SK-MEL-5 (cell line): ENCODE results near the gene ERVW-1. TPM values are rescaled to one million over a fixed set of nuclear protein-coding genes. Genes with fewer than 3 reads are reported as not detected.
"Not testable (repeated sequence)": the region's sequence is repeated elsewhere in the genome, so short reads cannot be mapped to it uniquely, and the experiment has no call there.

Experiments
- DNase-seq: peaks from one replicate; pipeline ENCODE4 v3.0.0-alpha.2; 2016; ENCODE audit warnings: low read depth, low spot score
- in situ Hi-C: cut with HindIII; loops from 2 replicates; pipeline ENCODE4 v1.10.0; 2016; ENCODE audit warnings: low sequenced_read_pairs, high pct_unique_total_duplicates, low pct_unique_long_range_greater_than_20kb
- polyA plus RNA-seq, 2 experiments: library from polyadenylated mRNA; depleted of rRNA; stranded (reverse); fragments of >200 nt; gene quantifications; 2 replicates each; pipeline ENCODE4 v1.2.3, GENCODE V29; 2015
- total RNA-seq: library from RNA; depleted of rRNA; stranded (reverse); fragments of >200 nt; shearing (Covaris generic); gene quantifications from 2 replicates; pipeline ENCODE4 v1.2.3, GENCODE V29; 2014; rRNA removed

Gene ERVW-1, protein sequence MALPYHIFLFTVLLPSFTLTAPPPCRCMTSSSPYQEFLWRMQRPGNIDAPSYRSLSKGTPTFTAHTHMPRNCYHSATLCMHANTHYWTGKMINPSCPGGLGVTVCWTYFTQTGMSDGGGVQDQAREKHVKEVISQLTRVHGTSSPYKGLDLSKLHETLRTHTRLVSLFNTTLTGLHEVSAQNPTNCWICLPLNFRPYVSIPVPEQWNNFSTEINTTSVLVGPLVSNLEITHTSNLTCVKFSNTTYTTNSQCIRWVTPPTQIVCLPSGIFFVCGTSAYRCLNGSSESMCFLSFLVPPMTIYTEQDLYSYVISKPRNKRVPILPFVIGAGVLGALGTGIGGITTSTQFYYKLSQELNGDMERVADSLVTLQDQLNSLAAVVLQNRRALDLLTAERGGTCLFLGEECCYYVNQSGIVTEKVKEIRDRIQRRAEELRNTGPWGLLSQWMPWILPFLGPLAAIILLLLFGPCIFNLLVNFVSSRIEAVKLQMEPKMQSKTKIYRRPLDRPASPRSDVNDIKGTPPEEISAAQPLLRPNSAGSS
- total RNA-seq, result not detected in 2 replicates
- not detected in 2 replicates for polyA plus RNA-seq (2015; cell fraction: cytosol; rRNA removed)
- not detected in 2 replicates for polyA plus RNA-seq (2015; cell fraction: nucleus; rRNA removed)

DNA sequence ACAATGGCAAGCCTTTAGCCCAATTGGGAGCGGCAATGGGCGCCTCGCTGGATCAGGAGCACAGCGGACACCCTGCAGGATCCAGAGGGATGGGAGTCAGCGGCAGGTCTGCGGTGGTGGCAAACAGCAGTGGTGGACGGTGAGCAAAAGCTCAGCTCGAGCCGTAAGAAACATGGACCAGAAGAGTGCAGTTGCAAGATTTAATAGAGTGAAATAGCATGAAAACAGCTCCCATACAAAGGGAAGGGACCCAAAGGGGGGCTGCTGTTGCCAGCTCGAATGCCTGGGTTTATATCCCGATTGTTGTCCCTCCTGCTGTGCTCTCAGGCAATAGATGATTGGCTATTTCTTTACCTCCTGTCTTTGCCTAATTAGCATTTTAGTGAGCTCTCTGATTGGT, at the start of gene ERVW-1:
TSS of gene ERVW-1 (minus strand) at position 266 of the 400 bp plus-strand sequence. CDS start 7,565 bp downstream, outside the sequence.
- in situ Hi-C loops, DNase-seq: not testable (repeated sequence)

DNA sequence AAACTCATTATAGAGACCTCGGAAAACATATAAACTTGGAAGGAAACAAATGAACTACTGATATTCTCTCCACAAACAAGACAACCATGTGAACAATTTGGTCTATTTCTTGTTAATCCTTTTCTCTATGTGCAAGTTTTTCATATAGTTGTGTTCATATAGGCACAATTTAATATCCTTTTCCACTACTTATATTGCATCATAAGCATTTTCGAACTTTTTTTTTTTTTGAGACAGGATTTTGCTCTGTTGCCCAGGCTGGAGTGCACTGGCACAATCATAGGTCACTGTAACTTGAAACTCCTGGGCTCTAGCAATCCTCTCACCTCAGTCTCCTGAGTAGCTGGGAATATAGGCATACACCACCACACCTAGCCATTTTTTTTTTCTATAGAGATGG, 45.4 kb upstream of the ERVW-1 start:
- in situ Hi-C loops, result no loop called here

DNA sequence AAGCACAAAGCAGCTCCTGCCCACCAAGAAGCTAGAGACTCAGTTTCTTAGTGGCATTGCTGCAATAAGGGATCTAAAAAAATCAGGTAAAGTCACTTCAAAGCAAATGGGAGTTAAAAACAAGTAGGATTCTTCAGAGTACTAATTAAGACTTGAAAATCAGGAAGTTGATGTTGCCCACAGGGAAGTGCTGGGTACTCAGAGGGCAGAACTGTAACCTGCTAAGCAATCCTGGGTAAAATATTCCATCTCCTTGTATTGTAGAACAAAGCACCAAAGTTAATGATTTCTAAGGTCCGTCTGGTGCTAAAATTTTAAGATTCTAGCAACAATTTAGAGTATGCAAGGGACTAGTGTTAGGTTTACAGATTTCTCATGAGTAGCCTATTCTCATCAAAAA, 42.3 kb upstream of the ERVW-1 start:
- DNase-seq, result no peak
- in situ Hi-C loops, result no loop called here

More for the DNA sequence above, 45.4 kb upstream of the ERVW-1 start:
- DNase-seq, result no peak

DNA sequence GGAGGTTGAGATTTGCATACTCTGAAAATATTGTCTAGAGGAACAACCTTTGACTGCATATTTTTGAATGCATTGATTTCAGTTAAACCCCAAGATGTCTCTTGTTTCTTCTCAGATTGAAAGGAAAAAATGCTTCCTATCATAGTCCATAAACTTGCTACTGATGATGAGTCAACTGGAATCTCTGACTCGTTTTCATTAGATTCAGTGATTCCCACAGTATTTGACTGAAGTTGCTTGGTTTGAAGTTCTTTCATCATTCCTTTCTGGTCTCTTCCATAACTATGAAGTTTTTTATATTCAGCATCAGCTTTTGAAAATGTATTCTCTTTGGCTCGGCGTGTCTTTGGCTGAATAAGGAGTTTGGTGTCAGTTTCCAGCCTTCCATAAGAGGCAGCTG, 39.9 kb upstream of the ERVW-1 start:
- in situ Hi-C loops, result no loop called here
- no peak for DNase-seq

DNA sequence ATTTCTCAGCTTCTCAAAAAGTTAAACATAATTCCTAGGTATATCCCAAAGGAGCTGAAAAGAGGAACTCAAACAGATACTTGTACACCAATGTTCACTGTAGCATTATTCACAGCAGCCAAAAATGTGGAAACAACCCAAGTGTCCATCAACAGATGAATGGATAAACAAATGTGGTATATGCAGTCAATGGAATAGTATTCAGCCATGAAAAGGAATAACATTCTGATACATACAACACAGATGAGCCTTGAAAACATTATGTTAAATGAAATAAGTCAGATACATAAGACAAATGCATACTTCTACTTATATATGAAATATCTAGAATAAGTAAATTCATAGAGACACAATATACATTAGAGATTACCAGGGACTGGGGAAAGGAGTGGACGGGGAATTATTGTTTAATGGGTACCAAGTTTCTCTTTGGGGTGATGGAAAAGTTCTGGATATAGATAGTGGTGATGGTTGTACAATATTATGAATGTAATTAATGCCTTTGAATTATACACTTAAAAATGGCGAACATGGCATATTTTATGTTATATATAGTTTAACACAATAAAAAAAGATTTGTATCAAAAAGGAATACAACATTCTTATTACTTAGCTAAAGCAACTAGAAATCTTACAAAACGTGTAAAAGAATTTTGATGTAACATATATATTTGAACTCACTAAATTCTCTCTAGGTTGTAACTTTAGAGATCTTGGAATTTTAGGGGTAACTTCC, 35.6 kb upstream of the ERVW-1 start:
- DNase-seq, result no peak
- in situ Hi-C loops, result no loop called here

DNA sequence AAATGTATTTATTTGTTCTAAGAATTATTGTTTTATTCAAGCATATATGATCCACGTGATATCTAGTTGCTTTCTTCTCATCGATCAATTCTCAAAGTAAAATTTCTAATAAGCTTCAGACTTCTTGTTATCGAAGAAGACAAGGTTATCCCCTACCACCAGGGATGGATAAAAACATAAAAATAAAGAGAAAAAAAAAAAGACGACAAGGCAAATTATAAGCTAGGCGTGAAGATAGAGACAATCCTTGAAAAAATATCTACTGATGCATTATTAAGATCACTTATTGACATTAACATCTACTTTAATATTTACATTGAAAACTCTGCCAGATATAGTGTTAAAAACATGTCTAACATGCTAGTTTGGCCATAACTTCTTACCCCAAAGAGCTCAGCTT, 31.2 kb upstream of the ERVW-1 start:
- DNase-seq, result no peak
- in situ Hi-C loops, result no loop called here

DNA sequence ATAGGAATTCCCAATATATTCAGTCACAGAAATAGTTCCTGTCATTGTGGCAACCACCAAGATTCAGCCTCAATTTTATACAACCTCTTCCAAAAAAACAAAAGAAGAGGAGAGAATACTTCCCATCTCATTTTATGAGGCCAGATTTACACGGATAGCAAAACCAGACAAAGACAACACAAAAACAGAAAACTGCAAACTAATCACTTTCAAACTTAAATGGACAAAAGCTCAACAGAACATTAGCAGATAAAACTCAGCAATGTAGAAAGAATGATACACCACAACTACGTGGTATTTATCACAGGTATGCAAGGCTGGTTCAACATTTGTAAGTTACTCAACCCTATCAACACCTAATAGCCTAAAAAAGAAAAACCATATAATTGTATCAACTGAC, 28.6 kb upstream of the ERVW-1 start:
- no peak for DNase-seq

DNA sequence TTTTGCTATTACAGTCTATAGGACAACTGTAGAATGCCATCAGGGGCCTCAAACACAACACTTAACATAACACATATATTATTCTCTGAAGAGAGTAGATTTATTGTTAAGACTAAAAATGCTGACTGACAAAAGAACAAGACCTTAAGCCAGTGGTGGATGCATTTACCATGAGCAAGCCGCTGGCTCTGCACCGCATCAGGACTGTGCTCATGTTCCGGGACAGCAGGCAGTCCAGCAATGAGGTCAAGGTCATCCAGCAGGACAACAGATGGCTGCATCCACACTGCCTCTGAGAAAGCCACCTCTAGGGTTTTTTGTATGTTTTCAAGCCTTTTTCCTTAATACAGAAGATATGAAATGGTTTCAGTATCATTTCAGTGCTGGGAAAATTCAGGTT, 26.8 kb upstream of the ERVW-1 start:
- in situ Hi-C loops, result no loop called here
- no peak for DNase-seq

More for the DNA sequence above, 28.6 kb upstream of the ERVW-1 start:
- in situ Hi-C loops, result no loop called here

DNA sequence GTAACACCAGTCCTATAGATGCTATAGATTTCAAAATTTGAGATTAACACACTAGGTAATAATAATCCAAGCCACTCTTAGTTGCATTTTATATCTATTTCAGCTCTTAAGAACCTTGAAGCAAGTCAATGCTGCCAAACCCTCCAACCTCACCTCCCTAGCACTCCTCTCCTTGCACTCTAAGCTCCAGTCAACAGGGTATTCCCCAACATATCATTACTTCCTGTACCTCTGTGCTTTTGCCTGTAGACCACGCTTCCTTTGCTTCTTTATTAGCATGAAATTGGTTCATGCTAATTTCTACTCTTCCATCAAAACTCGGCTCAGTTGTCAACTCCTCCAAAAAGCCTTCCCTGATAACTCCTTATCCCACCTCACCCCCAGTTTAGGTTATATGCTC, 26.0 kb upstream of the ERVW-1 start:
- DNase-seq, result no peak
- in situ Hi-C loops, result no loop called here

DNA sequence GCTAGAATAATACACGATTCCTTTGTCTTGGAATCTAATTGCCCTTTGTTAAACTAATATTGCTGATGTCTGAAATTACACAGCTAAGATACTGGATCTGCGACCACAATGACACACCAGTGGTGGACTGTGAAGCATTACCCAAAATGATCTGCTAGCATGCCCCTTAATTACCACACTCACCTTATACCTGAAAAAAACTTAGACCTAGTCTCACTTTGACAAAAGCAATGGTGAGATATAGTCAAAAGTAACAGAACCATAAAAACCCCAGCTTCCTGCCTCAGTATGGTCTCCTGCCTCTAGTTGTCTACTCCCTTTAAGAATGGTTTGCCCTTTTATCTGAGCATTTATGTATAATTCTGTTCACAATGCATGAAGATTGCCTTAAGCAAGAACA, 20.8 kb upstream of the ERVW-1 start:
- in situ Hi-C loops, result no loop called here
- DNase-seq, result no peak

DNA sequence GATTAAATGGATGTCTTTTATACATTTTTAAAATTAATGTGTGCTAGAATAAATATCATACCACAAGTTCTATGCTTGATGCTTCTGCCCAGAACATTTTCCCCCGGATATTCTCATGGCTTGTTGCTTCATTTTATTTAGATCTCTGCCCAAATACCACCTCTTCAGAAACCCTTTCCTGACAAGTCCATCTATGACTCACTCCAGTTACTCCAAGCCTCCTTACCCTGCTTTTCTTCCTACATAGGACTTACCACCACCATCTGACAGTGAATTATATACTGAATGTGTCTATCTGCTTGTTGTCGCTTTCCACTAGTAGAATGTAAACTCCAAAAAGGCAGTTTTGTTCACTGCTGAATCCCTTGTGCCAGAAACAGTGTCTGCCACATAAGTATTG, 19.1 kb upstream of the ERVW-1 start:
- DNase-seq, result no peak
- in situ Hi-C loops, result no loop called here

DNA sequence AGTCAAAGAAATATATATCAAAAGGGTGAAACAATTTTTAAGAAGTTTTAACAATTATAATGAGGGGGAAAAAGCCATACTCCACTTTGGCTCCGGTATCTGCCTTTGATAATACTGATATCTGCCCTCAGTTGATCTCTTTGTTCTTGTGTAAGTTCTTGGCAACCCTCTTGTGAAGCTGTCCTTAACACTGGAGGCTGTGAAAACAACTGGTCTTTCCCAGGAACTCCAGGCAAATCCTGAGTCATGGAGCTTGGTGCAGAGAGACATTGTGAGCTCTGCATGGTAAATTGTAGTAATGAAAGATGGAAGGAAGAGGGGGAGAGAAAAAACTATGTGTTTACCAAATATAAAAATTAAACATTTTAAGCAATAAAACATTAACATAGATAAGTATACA, 11.9 kb upstream of the ERVW-1 start:
- in situ Hi-C loops, result no loop called here
- no peak for DNase-seq

DNA sequence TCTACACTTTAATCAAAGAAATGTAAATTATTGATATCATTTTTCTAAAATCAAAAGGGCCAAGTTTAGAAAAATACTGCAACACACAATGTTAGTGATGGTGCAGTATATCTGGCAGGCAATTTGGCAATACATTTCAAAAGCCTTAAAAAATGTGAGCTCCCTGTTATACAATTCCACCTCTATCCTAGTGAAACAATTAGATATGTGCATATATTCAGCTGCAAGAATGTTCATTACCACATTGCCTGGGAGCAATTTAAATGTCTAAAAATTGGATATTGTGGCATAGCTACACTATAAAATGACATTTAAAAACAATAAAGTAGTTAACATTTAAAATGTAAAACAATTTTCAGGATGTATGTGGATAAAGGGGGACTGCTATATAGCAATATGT, 10.1 kb upstream of the ERVW-1 start:
- DNase-seq, result no peak
- in situ Hi-C loops, result no loop called here

DNA sequence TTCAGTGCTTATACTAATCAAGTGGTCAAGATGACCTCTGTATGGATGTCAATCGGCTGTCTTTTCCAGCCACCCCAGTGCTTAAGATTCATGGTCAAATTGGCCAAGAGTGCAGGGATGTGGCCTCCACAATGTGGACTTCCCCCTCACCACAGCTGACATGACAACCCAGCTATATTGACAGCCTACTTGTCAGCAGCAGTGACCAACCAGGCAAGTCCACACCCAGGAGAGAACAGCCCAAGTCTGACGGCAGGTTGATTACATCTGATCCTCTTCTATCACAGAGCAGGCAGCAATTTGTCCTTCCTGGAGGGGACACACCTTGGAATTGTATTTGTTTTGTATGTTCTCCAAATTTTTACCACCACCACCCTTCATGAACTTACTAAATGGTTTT, 8.2 kb upstream of the ERVW-1 start:
- no peak for DNase-seq
- in situ Hi-C loops, result no loop called here

DNA sequence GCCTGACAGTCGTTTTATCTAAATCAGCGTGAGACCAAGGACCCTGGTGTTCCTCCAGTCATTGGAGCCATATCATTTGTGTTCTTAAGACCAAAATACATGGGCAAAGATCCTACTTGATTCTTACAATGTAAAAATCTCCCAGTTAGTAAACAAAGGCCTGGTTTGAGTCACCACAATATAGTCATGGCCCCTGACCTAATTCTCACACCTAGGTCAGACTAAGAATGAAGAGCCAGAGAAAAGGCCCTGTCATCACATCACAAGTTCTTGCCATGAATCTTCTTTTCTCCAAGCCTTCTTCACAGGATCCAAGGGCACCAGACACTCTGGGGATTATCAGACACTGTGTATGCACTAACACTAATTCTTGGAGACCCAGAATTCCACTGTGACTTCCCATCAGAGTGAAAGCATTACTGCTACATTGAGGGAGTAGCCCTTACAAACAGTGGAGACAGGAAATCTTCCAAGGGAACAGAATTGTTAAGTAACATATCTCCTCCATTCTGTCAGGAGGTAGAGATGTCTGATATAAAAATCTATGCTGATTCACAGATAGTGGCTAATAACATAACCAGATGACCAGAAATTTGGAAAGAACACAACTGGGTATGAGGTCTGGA, 7.6 kb upstream of the ERVW-1 start:
- in situ Hi-C loops, result no loop called here
- no peak for DNase-seq

DNA sequence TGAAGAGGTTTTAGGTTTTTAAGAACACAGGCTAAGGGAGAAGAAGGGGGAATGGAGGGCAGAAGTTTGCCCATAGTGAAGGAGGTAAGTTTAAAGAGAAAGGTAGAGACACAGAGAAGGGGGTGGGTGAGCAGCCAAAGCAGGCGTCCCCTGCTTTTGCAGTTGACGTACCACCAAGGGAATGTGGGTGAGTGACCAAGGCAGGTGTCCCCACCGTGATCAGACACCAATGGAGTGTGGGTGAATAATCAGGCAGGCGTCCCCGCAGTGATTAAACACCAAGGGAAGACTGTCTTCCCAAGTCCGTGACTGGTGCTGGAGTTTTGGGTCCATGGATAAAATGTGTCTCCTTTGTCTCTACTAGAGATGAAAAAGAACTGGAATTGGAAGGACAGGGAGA, 6.5 kb upstream of the ERVW-1 start:
- DNase-seq, in situ Hi-C loops: not testable (repeated sequence)

DNA sequence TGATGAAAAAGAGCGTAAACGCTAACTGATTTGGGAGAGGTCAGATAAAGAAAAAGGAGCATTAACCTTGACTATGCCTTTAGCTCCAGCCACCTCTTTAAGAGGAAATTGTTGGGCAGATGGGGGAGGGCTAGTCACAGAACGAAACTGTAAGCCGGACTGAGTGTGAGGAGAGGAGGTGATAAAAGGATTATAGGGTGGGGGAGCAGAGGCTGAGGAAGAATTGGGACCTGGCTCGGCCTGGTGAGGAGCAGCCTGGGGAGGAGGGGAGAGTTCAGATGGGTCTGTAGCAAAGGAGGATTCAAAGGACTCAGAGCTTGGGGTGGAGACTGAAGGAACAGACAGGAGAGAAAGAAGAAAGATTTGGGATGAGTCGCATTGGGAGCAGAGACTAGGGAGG, 5.9 kb upstream of the ERVW-1 start:
- in situ Hi-C loops, result not testable (repeated sequence)

DNA sequence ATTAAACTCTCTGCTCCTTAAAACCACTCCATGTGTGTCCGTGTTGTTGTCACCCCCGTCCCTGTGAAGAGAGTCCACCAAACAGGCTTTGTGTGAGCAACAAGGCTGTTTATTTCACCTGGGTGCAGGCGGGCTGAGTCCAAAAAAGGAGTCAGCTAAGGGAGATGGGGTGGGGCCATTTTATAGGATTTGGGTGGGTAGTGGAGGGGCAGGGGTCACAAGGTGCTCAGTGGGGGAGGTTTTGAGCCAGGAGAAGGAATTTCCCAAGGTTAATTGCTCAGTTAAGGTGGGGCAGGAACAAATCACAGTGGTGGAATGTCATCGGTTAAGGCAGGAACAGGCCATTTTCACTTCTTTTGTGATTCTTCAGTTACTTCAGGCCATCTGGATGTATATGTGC, 1.4 kb upstream of the ERVW-1 start:
- DNase-seq, in situ Hi-C loops: not testable (repeated sequence)

More for the DNA sequence above, 5.9 kb upstream of the ERVW-1 start:
- not testable (repeated sequence) for DNase-seq
